ENCODE data around the gene SIGLEC11. TPM values are rescaled to one million over a fixed set of nuclear protein-coding genes. Genes with fewer than 3 reads are reported as not detected.

The SIGLEC11 gene
- total and polyA plus RNA-seq, 7 donors: 0.60 to 2.5 (median 1.6) TPM; not detected in 1

DNA sequence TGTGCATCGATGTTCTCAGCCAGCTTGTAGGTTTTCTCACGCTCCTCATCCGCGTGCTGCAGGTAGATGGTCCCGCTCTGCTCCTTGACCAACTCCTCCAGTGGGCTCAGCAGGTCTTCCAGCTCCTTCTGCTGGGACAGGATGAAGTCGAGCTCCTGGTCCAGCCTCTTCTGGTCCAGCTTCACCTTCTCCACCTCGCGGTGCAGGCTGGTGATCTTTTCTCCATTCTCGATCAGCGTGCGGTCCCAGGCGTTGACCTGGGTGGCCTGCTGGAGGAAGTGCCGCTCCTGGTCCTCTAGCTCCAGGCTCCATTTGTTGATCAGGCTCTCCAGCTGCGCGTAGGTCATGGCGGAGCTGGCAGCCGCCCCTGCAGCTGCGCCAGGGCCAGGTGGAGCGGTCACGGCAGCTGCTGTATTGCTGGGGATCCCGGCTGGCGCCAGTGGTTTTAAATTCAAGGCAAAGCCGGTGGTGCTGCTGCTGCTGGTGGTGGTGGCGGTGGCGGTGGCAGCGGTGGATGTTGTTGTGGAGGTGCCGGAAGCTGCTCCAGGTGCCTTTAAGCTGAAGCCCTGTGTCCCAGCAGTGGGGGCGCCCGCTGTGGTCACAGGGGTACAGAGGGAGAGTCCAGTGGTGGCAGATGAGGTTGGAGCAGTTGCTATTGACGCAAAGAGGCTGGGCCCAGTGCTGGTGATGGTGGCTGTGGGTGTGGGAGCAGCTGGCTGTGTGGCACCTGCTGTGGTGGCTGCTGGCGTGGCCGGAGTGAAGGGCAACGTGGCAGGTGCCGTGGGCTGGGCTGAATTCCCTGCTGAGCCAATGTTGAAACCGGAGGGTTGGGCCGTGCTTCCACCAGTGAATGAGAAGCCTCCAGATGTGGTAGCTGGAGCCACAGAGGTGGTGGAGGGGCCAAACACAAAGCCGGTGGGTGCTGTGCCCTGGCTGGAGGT is 52.2 kb downstream of the SIGLEC11 start:
- H3K9me3 ChIP-seq: no peaks in the 10 kb centered on the region
- no peak overlapping the region for H3K27ac ChIP-seq
- no peaks in the 10 kb centered on the region for H3K27me3 ChIP-seq
- no peak for TF ChIP-seq POLR2A (IDR thresholded peaks at IDR 0.05)
- TF ChIP-seq EP300 (IDR thresholded peaks at IDR 0.05): no peak
- TF ChIP-seq POLR2AphosphoS5 (IDR thresholded peaks at IDR 0.05): no peak
- TF ChIP-seq, protein P1, sequence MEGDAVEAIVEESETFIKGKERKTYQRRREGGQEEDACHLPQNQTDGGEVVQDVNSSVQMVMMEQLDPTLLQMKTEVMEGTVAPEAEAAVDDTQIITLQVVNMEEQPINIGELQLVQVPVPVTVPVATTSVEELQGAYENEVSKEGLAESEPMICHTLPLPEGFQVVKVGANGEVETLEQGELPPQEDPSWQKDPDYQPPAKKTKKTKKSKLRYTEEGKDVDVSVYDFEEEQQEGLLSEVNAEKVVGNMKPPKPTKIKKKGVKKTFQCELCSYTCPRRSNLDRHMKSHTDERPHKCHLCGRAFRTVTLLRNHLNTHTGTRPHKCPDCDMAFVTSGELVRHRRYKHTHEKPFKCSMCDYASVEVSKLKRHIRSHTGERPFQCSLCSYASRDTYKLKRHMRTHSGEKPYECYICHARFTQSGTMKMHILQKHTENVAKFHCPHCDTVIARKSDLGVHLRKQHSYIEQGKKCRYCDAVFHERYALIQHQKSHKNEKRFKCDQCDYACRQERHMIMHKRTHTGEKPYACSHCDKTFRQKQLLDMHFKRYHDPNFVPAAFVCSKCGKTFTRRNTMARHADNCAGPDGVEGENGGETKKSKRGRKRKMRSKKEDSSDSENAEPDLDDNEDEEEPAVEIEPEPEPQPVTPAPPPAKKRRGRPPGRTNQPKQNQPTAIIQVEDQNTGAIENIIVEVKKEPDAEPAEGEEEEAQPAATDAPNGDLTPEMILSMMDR (IDR thresholded peaks at IDR 0.05): no peak
- peaks cover 0 to 12% (median 5%) of the 10 kb centered on the region in 4 donors for H3K4me1 ChIP-seq
- intact Hi-C loops (cut with DNase I): no loop called here
- H3K36me3 ChIP-seq: peaks cover 11 to 45% (median 17%) of the 10 kb centered on the region in 4 donors
- 96% methylated on average over 37 of the region's 37 CpGs for WGBS, 2 donors
- DNase-seq: no peak
- no peak overlapping the region for H3K4me3 ChIP-seq

DNA sequence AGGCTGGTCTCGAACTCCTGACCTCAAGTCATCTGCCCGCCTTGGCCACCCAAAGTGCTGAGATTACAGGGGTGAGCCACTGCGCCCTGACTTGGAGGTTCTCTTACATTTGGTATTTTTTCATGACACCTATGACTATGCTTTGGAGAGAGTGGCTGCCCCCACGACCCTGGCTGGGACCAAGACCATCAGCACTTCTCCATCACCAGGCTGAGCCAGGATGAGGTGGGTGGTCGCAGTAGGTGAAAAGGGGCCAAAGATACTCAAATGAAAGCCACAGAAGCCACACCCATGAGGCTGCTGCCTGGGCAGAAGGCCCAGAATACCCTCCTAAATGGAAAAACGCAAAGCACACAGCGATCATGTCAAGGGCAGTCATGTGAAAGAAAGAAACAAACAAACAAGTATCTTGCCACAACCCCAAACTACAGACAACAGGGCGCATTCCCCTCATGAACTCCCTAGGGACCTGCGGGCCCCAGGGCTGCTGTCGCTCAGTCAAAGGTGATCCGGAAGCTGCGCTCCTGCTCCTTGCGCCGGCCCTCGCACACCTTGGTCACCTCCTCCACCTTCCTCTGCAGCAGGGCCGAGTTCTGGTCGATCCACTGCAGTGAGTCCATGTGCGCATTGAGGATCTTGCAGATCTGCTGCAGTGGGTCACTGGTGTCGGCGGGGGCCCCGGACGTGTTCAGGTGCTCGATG is 53.1 kb downstream of the SIGLEC11 start:
- Histone ChIP-seq H3K27ac (no peak overlapping the region), H3K36me3 (peaks cover 11 to 45% (median 17%) of the 10 kb centered on the region in 4 donors), H3K4me3 (no peak overlapping the region), H3K27me3 (no peaks in the 10 kb centered on the region), H3K9me3 (no peaks in the 10 kb centered on the region), H3K4me1 (peaks cover 0 to 5% (median 2%) of the 10 kb centered on the region in 4 donors)
- intact Hi-C loops (cut with DNase I): no loop called here
- 90 to 92% methylated on average over 23 of the region's 23 CpGs for WGBS, 2 donors
- TF ChIP-seq, protein P1 (IDR thresholded peaks at IDR 0.05): no peak
- TF ChIP-seq POLR2A (IDR thresholded peaks at IDR 0.05) (no peak), POLR2AphosphoS5 (IDR thresholded peaks at IDR 0.05) (no peak), EP300 (IDR thresholded peaks at IDR 0.05) (no peak)
- DNase-seq: no peak

DNA sequence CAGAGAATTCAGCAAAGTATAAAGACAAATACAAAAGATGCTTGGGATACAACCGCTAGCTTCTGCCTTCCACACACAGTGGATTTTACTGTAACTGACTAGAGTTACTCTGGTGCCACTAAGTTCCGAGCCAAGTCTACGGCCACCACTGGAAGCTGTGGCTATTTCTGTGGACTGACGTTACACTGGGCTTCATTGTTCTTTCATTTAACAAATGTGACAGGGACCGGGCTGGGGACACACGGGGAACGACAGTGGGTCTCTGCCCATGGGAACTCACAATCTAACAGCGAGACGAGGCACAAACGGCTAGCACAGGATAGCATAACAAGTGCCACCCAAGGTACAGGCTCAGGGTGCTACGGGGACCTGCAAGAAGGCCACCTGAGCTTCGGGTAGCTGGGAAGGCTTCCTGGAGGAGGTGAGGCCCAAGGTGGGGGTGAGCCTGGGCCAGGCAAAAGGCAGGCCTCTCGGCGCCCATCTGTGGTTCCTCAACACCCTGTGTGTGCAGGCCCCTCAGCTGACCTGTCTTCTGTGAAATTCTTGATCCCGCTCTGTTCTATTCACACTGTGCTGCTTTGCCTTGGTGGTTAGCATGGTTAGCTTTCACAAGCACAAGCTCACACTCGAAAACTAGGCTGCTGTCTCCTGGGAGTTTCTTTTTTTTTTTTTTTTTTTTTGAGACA is 54.0 kb downstream of the SIGLEC11 start:
- Histone ChIP-seq H3K9me3 (no peaks in the 10 kb centered on the region), H3K36me3 (peaks cover 11 to 45% (median 17%) of the 10 kb centered on the region in 4 donors), H3K4me3 (no peak overlapping the region), H3K4me1 (peaks cover 0 to 4% (median 2%) of the 10 kb centered on the region in 4 donors), H3K27ac (no peak overlapping the region), H3K27me3 (no peaks in the 10 kb centered on the region)
- intact Hi-C loops (cut with DNase I): no loop called here
- WGBS, 2 donors: 88 to 93% methylated on average over 16 of the region's 16 CpGs
- no peak for DNase-seq
- TF ChIP-seq EP300 (IDR thresholded peaks at IDR 0.05): no peak
- no peak for TF ChIP-seq POLR2A (IDR thresholded peaks at IDR 0.05)
- TF ChIP-seq POLR2AphosphoS5 (IDR thresholded peaks at IDR 0.05): no peak
- TF ChIP-seq, protein P1 (IDR thresholded peaks at IDR 0.05): no peak

DNA sequence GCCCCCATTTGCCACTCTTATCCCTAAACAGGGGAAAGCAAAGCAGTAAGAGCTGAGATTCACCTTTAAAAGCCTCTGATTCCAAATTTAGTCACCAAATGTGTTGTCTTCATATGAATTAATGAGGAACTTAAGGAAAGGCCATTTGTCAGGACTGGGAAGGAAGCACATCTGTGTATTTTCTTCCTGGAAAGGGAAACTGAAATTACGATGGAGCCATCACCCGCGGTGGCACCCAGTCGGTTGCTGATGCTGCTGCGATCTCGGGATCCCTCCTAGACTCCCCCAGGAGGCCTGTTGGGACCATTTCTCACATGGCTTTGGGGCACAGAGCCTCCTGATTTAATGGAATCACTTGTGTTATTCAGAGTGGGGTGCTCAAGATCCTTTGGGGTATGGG is 56.8 kb downstream of the SIGLEC11 start:
- no peaks in the 10 kb centered on the region for H3K9me3 ChIP-seq
- no peaks in the 10 kb centered on the region for H3K4me1 ChIP-seq
- H3K4me3 ChIP-seq: no peak overlapping the region
- WGBS, 2 donors: 35 to 48% methylated on average over 6 of the region's 6 CpGs
- TF ChIP-seq POLR2AphosphoS5 (IDR thresholded peaks at IDR 0.05) (no peak), POLR2A (IDR thresholded peaks at IDR 0.05) (no peak), EP300 (IDR thresholded peaks at IDR 0.05) (no peak)
- H3K27me3 ChIP-seq: no peaks in the 10 kb centered on the region
- no peak overlapping the region for H3K27ac ChIP-seq
- peaks cover 11 to 32% (median 13%) of the 10 kb centered on the region in 4 donors for H3K36me3 ChIP-seq
- intact Hi-C loops (cut with DNase I): no loop called here
- no peak for DNase-seq

Other genes with a start within 250 kb of the SIGLEC11 start
- under 1 TPM in 1 of 4 donors, not detected in 3; 0.83 TPM for gene TSKS, start 197.9 kb downstream of the SIGLEC11 start, total RNA-seq
- 1 to 10 TPM in 1 of 3 donors, under 1 TPM in 1, not detected in 1; 0.36 to 1.2 TPM for gene TSKS, start 197.9 kb downstream of the SIGLEC11 start, polyA plus RNA-seq
- gene AP2A1, start 194.2 kb downstream of the SIGLEC11 start, total RNA-seq: 10 to 100 TPM; 48.5 to 81.1 (median 52.0) TPM
- 10 to 100 TPM; 33.0 to 77.4 (median 40.9) TPM for gene AP2A1, start 194.2 kb downstream of the SIGLEC11 start, polyA plus RNA-seq
- 10 to 100 TPM; 21.0 to 32.9 (median 23.1) TPM for gene FUZ, start 147.9 kb downstream of the SIGLEC11 start, total RNA-seq
- gene FUZ, start 147.9 kb downstream of the SIGLEC11 start, polyA plus RNA-seq: 10 to 100 TPM in 2 of 3 donors, 1 to 10 TPM in 1; 7.4 to 17.4 (median 16.3) TPM
- gene MED25, start 142.9 kb downstream of the SIGLEC11 start, total RNA-seq: 10 to 100 TPM; 17.8 to 45.4 (median 22.4) TPM
- gene MED25, start 142.9 kb downstream of the SIGLEC11 start, polyA plus RNA-seq: 10 to 100 TPM; 18.0 to 43.5 (median 30.1) TPM
- gene PTOV1, start 110.0 kb downstream of the SIGLEC11 start, total RNA-seq: 100 to 1,000 TPM in 1 of 4 donors, 10 to 100 TPM in 3; 52.2 to 105 (median 68.1) TPM
- gene PTOV1, start 110.0 kb downstream of the SIGLEC11 start, polyA plus RNA-seq: 10 to 100 TPM; 54.8 to 79.7 (median 62.5) TPM
- 10 to 100 TPM; 28.2 to 44.0 (median 33.9) TPM for gene PNKP, start 93.6 kb downstream of the SIGLEC11 start, total RNA-seq
- 10 to 100 TPM; 27.0 to 88.8 (median 34.0) TPM for gene PNKP, start 93.6 kb downstream of the SIGLEC11 start, polyA plus RNA-seq
- gene AKT1S1, start 83.8 kb downstream of the SIGLEC11 start, total RNA-seq: 10 to 100 TPM; 13.6 to 16.1 (median 14.6) TPM
- gene AKT1S1, start 83.8 kb downstream of the SIGLEC11 start, polyA plus RNA-seq: 10 to 100 TPM; 30.3 to 55.9 (median 33.6) TPM
- 10 to 100 TPM; 25.0 to 41.0 (median 26.6) TPM for gene TBC1D17, start 83.5 kb downstream of the SIGLEC11 start, total RNA-seq
- 10 to 100 TPM; 13.4 to 29.5 (median 22.8) TPM for gene TBC1D17, start 83.5 kb downstream of the SIGLEC11 start, polyA plus RNA-seq
- under 1 TPM; 0.28 to 0.66 (median 0.38) TPM for gene IL4I1, start 64.3 kb downstream of the SIGLEC11 start, total RNA-seq
- gene IL4I1, start 64.3 kb downstream of the SIGLEC11 start, polyA plus RNA-seq: 1 to 10 TPM; 1.8 to 6.8 (median 3.5) TPM
- gene ATF5, start 32.0 kb downstream of the SIGLEC11 start, total RNA-seq: 1 to 10 TPM; 5.3 to 7.1 (median 5.9) TPM
- 10 to 100 TPM; 18.0 to 42.3 (median 33.1) TPM for gene ATF5, start 32.0 kb downstream of the SIGLEC11 start, polyA plus RNA-seq
- gene NUP62, start 31.7 kb downstream of the SIGLEC11 start, total RNA-seq: 10 to 100 TPM; 25.0 to 32.6 (median 26.0) TPM
- 10 to 100 TPM; 10.2 to 42.6 (median 18.0) TPM for gene NUP62, start 31.7 kb downstream of the SIGLEC11 start, polyA plus RNA-seq
- gene VRK3, start 64.2 kb upstream of the SIGLEC11 start, total RNA-seq: 10 to 100 TPM; 17.4 to 30.7 (median 24.8) TPM
- 10 to 100 TPM; 31.2 to 51.6 (median 45.8) TPM for gene VRK3, start 64.2 kb upstream of the SIGLEC11 start, polyA plus RNA-seq
- gene ZNF473, start 64.8 kb upstream of the SIGLEC11 start, total RNA-seq: 10 to 100 TPM in 2 of 4 donors, 1 to 10 TPM in 2; 5.8 to 13.2 (median 9.3) TPM
- 1 to 10 TPM in 2 of 3 donors, under 1 TPM in 1; 0.92 to 2.7 (median 1.8) TPM for gene ZNF473, start 64.8 kb upstream of the SIGLEC11 start, polyA plus RNA-seq
- not detected for gene IZUMO2, start 202.1 kb upstream of the SIGLEC11 start, total RNA-seq
- gene IZUMO2, start 202.1 kb upstream of the SIGLEC11 start, polyA plus RNA-seq: not detected
- 1 to 10 TPM in 2 of 4 donors, under 1 TPM in 2; 0.16 to 3.9 (median 1.3) TPM for gene MYH14, start 242.4 kb upstream of the SIGLEC11 start, total RNA-seq
- 100 to 1,000 TPM in 2 of 3 donors, 10 to 100 TPM in 1; 92.5 to 479 (median 235) TPM for gene MYH14, start 242.4 kb upstream of the SIGLEC11 start, polyA plus RNA-seq